Mucosa of gallbladder (tissue), 1 donor: ENCODE results near the gene MAD1L1. TPM values are rescaled to one million over a fixed set of nuclear protein-coding genes. Genes with fewer than 3 reads are reported as not detected.

ENCODE experiments used
- DNase-seq: peaks from one replicate; pipeline ENCODE4 v3.0.0-alpha.2; 2020; ENCODE audit warnings: low spot score
- total RNA-seq: library from RNA; stranded (reverse); gene quantifications from one replicate; pipeline ENCODE4 v1.2.1, GENCODE V29; 2021
- donor health status: DM: no; HTN: no; CAD: no.

The MAD1L1 gene
- total RNA-seq, 1 donor from 2014 or later, result 50.5 TPM

GRCh38 chr7:2140216-2141020 lies 92.3 kb downstream of the MAD1L1 start:
- DNase-seq, result no peak

DNA sequence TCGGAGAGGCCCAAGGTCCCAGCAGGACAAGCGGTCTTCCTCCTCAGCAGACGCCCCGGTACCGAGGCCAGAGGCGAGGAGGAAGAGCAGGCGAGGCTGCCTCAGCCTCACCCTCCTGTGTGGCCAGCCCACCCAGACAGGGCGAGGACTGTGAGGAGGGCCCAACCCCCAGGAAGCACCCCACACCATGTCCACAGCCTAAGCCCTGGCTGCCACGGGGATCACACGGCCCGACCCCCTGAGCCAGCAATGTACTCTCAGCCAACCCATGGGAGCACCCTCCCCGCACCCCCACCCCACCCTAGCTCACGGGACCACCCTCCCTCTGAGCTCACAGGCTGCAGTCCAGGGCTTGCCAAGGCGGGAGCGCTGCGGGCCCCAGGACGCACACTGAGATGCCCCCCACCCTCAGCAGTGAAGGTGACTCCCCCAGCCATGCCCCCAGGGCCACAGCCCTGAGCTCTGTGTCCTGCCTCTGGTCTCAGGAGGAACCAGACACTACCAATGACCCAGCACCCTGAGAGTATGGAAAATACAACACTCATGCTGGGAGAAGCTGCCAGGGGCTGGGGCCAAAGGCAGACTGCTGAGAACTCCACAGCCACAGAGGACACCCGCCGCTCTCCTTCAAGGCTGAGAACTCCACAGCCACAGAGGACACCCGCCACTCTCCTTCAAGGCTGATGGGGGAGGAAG lies 93.6 kb downstream of the MAD1L1 start:
- no peak for DNase-seq

- DNase-seq, result no peak
These were observed 94.5 kb downstream of the MAD1L1 start for GRCh38 chr7:2138146-2138765.

DNA sequence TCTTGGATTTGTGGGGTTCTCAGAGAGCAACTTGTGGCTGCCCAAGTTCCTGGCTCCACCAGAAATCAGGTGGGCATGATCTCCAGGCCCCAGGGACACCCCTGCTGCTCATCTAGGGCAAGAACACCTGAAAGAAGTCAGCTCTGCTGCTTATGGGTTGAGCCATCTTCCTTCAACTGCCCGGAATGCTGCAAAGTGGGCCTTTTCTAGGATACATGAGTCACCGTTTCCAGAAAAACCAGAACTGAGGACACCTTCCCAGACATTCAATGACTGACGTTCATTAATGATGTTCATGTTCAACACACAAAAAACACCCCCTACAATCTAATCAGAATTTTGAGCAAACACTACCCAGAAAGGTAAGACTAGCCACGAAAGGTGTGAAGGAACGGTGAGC lies 98.0 kb downstream of the MAD1L1 start:
- DNase-seq, result no peak

DNA sequence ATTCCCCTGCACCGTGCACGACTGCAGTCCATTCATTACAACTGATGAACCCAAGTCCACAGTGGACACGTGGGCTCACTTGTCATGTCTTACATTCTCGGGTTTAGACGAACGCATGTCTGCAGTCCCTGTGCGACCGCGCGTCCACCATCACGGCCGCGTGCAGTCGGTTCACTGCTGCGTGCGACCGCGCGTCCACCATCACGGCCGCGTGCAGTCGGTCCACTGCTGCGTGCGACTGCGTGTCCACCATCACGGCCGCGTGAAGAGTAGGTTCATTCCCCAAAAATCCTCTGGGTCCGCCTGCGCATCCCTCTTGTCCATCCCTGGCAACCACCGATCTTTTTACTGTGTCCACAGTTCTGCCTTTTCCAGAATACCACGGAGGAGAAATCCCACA lies 100.5 kb downstream of the MAD1L1 start:
- DNase-seq, result no peak

DNA sequence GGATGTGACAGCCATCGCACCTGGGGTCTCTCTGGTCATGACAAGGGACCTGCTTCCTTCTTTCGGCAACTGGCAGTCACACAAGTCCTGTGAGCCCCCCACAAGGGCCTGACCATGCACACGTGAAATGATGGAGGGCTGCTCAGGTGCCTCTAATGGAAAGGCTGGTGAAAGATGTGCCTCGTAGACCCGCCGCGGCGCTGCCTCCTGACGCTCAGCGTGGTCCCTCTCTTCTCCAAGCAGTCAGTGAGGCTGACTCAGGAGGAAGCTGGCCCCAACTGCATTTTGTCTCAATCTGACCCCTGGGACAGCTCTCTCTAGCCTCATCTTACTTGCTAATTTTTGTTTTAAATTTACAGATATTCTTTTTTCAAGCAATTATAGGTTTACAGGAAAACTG lies 100.9 kb downstream of the MAD1L1 start:
- DNase-seq, result no peak

GRCh38 chr7:2131341-2131740 lies 101.4 kb downstream of the MAD1L1 start:
- no peak for DNase-seq

DNA sequence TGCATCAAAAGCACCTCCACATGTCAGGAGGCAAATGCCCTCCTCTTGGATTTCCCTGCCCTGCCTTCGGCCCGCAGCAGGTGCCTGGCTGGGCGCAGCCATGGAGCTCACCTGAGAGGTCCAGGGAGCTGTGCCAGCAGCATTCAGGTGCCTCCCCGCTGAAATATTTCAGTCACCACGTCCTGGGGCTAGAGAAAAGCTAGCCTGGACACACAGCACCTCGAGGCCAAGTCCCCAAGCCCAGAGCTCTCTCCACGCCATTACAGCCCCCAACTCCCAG lies 102.7 kb downstream of the MAD1L1 start:
- no peak for DNase-seq

DNA sequence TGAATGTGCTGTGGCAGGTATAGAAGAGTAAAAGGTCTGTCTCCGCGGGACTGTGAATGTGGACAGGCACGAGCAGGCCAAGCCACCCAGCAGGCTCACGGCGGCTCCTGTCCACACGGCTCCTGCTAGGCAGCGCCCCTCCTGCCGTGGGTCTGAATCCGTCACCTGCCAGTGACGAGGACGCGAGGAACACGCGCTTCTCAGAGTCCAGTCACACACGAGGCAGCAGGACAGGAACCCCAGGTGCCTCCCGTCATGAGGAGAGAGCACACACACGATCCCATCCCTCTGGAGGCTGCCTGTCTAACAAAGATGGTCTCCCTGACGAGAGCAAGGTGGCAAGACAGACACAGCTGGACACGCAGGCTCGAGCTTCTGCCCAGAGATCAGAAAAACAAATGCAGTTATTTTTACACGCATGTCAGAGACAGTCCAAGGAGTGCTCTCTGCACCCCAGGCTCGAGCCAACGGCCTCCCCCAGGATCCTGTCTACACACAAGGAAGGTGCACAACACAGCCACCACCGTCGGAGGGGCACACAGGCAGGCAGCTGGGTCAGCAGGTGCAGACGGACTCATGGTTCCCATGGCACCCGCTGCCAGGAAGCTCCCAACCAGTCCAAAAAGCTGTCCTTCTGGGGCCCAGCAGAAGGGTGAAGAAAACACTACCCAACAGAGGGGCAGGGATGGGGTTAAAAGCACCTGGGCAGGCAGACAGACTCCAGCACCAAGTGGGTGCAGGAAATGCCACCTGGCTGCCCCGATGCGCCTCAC lies 103.2 kb downstream of the MAD1L1 start:
- no peak for DNase-seq

DNA sequence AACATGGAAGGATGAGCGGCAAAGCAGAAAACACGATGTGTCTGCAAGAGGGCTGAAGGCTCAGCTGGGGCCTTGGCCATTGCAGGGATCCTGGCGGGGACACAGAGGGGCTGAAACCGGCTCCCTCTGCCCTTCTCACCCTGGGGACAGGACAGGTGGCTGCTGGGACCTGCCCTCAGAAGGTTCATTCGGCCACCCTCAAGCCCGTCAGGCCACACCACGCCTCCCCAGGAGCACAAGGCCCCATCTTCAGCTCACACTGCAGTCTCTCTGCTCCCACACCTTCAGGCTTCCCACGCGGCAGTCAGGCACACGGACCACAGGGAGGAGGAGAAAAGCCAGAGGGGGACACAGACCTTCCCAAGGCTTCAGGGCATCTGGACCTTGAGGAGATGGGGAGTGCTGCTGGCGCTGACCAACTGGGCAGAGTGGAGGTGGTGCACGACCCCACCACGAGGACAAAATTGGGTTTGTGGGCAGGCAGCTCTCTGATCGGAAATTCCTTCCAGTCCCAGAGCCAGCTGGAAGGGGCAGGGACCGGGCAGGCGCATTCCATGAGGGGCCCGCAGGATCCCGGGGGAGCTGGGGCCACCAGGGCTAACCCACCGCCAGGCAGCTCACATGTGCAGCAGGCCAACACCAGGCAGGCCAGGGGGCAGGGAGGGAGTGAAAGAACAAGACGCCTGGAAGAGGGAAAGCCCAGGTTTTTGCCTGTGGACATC lies 104.0 kb downstream of the MAD1L1 start:
- no peak for DNase-seq

DNA sequence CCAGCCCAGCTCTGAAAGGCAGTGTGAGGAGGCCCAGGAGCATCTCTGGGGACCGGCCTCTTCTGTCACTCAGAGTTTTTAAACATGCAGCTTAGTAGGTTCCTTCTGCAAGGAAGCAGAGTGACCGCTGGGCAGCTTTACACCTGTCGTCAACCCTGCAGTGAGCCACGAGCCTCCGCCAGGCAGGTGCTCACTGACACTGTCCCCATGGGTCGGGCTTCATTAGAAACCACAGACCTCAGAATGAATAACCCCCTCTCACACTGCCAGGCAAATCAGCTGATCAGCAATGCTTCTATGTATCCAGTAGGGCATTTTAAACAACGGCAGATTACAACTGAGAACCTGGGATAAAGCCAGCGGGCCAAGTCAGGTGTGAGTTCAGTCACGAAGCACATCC lies 106.1 kb downstream of the MAD1L1 start:
- no peak for DNase-seq

DNA sequence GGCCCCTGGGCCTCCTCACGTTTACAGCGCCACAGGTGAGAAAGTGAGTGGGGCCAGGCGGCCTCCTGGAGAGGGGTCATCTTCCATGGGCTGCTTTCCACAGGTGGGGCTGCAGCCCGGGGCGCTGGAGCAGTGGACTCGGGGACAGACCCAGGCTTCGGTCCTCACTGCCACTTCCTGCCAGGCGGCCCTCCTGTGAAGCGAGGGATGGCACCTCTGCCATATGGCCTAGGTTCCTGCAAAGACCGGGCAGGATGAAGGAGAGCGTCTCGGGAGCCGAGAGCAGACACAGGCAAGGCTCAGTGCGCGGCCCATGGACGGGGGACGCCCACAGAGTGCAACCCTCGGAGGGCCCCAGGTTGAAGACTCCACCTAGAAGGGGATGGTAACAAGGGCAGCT lies 106.8 kb downstream of the MAD1L1 start:
- no peak for DNase-seq

- DNase-seq, result no peak
These were observed 108.0 kb downstream of the MAD1L1 start for GRCh38 chr7:2124604-2125345.

- no peak for DNase-seq
These were observed 108.8 kb downstream of the MAD1L1 start for GRCh38 chr7:2123916-2124315.

GRCh38 chr7:2123360-2123759 lies 109.4 kb downstream of the MAD1L1 start:
- peak; percentile 26 for DNase-seq

DNA sequence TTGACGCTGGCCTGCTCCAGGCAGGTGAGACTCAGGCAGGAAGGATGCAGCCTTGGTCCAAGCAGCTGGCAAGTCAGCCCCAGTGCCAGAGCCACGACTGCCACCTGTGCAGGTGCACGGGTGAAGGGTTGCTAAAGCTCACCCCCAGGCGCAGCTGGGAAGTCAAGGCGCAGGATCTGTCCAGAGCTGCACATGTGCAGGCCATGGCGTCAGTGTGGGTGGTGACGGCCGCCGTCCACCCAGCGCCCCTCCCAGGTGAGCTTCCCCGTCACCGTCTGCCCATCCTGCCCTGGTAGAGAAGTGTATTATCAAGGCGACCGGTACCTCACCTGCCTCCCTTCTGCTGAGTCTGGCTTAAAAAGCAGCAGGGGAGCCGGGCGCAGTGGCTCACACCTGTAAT lies 110.1 kb downstream of the MAD1L1 start:
- DNase-seq, result no peak

DNA sequence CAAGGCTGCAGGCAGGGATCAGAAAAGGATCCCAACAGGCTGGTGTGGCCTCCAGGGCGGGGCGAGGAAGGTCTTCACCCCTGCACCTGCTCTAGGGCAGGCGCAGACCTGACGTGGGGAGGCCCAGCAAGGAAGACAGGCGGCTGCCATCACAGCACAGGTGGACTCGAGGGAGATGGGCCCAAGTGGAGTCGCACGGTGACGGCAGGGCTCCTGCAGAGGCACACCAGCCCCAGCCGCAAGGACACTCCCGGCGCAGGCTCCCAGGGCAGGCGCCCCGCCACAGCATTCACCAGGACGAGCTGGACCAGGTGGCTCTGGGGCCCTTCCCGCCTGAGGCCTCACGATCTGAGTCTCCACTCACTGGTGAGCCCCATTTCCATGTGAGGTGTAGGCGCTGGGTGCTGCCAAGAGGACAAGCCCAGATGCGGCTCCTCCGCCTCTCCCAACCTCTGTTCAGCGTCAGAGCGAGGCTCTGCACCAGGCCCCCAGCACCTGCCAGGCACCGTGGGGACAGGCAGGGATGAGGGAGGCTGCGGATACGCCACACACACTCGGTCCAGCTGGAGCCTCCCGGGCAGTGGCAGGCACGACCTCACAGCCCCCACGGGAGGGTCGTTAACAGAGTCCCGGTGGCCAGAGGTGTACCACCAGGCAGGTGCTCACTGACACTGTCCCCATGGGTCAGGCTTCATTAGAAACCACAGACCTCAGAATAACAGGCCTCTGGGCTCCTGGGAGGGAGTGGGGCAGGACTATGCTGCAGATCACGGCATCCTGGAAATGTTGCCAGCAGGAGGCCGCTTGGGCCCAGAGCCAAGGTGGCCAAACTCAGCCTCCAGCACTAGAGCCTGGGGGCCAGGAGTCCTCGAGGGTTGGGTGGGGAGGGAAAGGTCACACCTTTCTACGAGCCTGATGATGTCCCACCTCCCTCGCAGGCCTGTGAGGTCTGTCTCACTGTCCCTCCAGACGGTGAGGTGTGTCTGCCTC lies 111.6 kb downstream of the MAD1L1 start:
- DNase-seq, result no peak

DNA sequence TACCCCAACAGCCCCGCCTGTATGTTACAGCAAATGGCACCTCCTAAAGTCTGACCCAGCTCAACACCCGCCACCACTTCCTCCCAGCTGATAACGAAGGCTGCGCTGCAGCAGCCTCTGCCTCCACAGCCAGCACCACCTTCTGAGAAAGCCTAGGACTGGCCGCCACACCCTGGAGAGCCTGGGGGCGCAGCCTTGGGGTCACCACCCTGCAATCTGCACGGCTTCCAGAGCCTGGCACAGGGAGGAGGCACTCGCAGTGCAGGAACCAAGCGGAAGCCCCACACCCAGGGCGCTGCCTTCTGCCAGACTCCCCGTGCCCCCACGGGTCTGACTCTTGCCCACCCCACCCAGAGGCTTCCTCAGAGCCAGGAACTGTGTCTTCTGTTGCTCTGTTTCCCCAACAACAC lies 112.5 kb downstream of the MAD1L1 start:
- DNase-seq, result no peak

DNA sequence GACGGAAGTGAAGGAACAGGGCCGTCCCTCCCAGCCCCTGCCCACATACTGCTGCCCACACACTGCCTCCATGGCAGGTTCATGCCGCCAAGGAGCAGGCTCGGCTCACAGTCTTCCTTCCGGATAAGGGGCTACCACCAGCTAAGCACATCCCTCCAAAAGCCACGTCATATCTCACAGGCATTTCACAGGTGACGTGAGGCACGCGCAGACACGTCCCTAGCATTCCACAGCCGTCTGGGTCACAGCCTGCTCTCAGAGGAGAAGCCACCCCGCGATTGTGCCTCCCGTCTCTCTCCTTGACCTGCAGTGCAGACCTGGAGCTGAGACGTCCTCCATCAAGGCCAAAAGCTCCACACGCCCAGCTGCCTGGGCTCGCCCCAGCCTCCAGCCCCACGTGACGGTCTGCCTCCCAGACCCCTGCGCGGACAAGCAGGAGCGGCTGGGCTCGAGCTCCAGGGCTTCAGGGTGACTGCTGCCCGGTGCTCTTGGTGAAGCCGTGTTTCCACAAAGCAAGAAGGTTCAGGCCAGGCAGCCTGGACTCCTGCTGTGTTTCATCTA lies 114.0 kb downstream of the MAD1L1 start:
- DNase-seq, result no peak
